Smooth muscle cell of the brain vasculature (primary cell): ENCODE measurements around the gene GAP43.

Source experiments
- DNase-seq: peaks from one replicate; pipeline ENCODE4 v3.0.0-alpha.2; 2012; ENCODE audit warnings: low read depth, low spot score

GAP43 gene, protein sequence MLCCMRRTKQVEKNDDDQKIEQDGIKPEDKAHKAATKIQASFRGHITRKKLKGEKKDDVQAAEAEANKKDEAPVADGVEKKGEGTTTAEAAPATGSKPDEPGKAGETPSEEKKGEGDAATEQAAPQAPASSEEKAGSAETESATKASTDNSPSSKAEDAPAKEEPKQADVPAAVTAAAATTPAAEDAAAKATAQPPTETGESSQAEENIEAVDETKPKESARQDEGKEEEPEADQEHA

DNA sequence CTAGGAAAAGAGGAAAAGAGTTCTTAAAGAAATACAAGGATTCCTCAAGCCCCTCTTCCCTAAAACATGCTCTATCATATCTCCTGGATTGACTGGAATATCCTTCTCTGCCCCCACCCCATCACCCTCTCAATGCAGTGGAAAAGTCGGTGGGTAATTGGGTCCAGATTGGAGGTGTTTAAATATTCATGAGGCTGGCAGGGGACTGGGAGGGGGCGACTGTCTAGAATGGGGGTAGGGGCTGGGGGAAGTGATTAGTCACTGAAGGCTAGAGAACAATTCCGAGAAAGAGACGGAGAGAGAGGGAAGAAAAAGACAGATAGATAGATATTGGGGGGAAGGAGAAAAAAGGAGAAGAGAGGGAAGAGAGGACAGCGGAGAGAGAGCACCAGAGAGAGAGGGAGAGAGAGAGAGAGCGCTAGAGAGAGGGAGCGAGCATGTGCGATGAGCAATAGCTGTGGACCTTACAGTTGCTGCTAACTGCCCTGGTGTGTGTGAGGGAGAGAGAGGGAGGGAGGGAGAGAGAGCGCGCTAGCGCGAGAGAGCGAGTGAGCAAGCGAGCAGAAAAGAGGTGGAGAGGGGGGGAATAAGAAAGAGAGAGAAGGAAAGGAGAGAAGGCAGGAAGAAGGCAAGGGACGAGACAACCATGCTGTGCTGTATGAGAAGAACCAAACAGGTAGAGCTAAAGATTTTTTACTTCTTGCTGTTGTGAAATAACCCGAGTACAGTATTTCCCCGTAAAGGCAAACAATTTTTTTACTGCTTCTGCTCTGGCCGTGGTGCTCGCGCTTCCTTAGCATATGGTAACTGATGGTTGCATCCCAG is at the start of gene GAP43:
GAP43 (plus strand) TSS at position 467 of the 825 bp plus-strand sequence; CDS start at position 647, 180 bp downstream.
- peak; percentile 28 for DNase-seq

DNA sequence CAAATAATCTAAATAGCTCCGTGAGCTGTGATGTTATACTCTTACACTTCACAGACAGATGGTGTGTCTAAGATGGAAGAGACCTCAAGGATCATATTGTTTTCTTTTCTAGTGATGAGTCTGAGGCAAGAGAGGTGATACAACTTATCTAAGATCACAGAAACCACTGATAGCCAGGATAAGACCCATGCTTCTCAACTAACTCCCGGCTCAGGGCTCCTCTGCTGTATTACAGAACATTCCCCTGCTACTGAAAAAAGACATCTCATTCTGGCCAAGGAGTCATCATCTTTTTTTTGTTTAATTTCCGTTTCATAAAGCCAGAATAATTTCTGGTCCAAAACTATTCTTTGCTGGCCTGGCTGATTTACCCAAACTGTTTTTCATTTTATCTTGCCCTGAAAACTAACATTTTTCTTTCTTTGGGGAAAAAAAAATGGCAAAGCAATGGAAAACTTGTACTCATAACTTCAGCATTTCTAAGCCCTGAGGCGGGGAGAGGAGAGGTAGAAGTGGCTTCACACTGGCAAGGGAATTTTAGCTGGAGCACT is 46.9 kb upstream of the GAP43 start:
- no peak for DNase-seq

DNA sequence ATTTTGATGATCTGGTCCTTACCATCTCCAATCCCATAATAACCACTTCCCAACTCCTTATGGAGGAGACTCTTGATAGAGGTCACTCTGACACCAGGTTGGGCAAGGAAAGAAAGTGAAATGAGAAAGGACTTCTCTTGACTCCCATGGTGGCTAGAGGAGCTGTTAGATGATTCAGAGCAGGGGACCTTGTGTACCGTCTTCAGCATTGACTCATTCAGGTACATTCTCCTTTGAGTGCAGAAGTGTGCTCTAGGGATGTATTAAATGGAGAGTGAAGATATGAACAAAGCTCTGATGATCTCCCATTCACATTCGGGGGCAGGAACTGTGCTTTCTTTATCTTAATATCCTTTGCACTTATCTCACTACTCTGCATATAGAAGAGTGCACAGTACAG is 46.3 kb upstream of the GAP43 start:
- DNase-seq = no peak

DNA sequence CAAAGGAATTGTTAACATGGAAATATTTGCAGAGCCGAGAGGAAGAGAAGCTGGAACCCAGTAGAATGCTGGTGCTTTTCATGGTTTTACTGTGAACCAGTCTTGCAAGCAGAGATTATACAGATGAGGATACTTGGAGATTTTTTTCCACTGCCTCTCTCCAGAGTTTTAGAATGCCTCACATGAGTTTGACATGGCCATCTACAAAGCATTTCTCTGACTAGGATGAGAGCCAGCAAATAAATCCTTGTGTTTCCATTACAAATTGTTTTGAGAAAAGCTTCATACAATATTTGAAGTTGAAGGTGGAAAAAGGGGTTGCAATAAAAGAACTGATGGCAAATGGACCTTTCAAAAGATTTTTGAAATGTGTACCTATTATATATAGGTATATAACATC is 45.0 kb upstream of the GAP43 start:
- no peak for DNase-seq

DNA sequence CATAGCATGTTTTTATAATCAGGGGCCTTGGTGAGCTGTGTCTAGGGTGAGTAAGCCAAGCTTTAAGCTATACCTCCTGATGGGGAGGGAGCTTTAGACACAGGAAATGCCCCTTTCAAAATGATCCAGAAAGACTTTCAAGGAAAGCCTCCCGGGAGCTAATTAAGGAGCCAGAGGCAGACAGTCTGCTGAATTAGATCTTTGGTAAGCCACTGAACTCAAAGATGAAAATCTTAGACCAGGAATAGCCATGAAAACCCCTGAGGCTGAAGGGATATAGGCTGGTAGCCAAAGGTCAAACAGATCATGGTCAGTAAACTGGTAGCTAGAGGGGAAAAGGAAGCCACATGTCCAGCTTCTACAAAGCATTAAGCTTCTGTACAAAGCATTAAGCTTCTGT is 42.7 kb upstream of the GAP43 start:
- DNase-seq = no peak

DNA sequence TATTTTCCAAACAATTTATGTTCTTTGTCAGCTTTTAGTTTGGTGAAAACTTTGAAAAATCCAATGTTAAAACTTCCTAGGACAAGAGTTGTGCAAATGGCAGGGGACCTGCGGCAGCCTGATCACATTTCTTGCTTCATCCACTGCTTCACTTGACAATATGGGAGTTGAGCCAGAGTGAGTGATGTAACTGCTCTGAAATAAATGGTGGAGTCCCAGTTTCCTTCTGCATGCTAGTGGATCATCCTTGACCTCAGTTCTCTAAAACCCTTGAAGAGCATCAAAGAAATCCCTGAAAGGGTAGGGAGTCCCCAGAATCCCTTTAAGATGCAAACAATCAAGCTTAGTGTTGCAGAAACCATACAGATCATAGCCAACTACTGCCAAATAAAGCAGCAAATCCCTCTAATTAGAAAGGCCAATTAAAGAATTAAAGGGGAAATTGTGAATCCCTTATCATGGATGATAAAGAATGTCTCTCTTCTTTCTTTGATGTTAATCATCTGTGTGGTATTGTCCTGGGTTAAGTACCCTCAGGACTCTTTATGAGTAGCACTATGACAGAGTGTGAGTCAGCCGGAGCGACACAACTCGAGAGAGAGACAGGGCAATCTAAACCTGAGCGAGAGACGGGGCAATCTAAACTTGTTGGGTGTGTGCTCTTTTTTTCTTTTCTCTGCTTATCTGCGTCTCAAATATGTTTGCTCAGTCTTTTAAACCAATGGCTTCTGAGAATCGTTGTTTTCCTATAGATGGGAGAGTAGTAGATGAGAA is 41.8 kb upstream of the GAP43 start:
- DNase-seq = no peak

DNA sequence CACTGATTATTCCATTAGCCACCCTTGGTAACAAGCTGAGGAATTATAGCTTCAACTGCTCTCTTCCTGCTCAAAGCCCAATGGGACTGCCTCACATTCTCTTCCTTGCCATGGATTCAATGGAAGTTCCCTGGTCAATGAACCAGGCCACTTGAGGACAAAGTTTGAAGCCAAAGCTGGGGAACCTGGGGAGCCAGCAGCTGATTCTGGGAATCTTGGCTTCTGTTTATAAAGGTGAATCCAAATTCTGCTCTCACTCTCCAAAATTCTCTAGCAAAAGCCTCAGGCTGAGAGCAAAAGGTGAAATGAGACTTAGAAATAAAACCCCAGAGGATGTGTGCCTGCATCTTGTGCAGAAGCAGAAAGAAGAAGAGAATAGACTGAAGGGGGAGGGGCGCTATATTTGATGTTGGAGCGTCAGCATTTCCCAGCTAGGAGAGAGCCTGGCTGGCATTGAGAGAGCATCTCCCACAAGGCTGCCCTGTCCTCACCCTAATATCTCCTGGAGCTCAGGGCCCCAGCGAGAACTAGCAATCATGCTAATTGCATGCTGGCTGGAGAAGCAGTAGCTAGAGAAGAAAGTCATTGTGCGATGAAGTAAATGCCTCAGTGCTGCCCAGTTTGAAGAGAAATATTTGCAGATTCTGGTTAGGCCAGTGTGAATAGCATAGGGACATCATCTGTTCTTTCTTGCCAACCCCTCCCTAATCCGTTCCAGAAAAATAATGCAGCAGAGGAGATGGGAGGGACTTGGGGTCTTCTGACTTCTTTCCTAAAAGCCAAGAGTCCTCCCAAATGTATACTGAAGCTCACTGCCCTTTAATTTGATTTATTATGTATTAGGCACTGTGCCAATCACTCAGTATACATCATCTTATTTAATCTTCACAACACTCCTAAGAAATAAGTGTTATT is 34.9 kb upstream of the GAP43 start:
- no peak for DNase-seq

DNA sequence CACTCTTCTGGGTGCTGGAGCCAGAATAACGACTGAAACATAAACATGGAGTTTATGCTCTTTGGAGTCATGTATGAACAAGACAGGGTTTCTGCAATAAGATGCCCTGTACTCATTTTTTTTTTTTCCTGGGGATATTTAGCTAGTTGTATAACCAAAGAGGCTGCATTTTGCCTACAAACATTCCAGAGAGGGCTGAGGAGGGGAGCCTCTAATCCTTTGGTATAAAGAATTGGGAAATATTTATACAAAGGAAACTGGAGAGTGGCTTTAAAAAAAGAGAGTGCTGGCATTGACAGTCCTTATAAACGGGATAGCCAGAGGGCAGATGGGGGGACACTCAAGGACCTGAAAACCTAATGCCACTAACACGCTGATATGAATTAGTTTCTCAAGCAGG is 32.4 kb upstream of the GAP43 start:
- DNase-seq = no peak

DNA sequence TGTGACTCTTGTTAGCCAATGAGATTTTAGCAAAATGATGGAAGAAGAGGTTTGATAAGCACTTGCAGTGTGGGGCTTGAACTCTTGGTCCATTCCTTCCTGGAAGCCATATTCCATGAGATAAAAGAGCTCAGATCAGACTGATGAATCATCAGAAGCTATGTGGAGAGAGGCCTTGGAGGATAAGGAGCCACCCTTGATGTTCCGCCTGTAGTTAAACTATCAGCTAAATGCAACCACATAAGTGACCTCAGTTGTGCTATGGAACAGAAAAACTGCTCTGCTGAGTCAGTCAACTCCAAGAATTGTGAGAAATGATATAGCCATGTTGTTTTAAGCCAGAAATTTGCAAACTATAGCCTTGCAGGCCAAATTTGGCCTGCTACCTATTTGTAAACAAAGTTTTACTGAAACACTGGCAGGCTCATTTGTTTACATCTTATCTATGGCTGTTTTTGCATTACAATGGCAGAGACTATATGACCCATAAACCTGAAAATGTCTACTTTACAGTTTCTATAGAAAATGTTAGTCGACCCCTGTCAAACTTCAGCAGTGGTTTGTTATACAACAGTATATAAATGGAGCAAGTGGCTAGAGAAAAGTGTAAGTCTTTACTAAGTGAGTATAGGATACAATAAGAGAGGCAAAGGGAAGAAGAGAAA is 27.6 kb upstream of the GAP43 start:
- DNase-seq = no peak

DNA sequence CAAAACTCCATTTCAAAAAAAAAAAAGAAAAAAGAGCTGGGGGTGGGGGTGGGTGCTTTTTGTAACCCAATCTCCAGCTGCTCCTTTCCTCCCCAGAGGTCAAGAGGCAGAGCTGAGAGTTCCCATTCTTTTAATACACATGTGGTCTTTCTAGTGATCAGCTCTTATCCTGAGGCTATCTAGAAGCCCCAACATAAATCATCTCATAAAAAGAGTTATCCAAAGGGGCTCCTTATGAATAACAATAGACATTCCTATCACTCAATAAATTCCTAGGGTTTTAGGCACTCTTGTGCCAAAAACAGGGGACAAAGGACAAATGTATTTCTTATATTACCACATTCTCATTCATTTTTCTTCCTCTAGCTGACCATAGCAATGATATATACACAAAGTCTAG is 25.1 kb upstream of the GAP43 start:
- no peak for DNase-seq

DNA sequence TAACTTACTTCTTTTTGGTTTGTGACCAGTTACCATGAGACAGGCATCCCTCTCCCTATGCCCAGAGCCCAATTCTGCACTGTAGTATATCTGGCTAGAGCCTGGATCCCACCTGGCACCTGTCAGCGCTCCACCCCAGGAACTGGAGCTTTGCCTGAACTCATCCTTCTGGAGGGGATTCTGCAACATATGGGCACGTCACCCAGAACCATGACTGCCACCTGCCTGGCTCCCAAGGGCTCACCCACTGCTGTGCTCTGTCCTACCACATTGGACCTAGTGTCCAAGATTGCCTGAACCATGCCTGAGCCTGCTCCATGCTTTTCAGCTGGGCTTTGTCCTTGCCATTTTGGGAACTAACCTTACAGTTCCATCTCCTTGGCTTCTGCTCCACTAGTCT is 21.1 kb upstream of the GAP43 start:
- no peak for DNase-seq

DNA sequence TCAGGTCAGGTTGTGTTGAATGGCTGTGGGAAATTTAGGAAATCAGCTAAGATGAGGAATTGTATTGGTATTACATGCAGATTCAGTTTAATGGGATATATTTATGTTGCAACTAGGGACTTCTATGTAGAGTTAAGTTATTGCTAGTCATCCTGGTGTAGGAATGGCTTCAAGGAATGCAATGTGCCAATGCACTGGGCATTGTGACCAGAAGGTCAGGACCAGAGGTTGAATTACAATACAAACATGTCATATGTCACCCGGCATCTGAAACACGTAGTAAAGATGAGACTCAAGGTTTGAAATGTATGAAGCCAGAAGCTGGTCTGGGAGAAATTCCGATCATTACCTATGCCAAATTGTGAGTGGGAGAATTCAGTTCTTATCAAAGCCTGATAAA is 11.7 kb upstream of the GAP43 start:
- no peak for DNase-seq

DNA sequence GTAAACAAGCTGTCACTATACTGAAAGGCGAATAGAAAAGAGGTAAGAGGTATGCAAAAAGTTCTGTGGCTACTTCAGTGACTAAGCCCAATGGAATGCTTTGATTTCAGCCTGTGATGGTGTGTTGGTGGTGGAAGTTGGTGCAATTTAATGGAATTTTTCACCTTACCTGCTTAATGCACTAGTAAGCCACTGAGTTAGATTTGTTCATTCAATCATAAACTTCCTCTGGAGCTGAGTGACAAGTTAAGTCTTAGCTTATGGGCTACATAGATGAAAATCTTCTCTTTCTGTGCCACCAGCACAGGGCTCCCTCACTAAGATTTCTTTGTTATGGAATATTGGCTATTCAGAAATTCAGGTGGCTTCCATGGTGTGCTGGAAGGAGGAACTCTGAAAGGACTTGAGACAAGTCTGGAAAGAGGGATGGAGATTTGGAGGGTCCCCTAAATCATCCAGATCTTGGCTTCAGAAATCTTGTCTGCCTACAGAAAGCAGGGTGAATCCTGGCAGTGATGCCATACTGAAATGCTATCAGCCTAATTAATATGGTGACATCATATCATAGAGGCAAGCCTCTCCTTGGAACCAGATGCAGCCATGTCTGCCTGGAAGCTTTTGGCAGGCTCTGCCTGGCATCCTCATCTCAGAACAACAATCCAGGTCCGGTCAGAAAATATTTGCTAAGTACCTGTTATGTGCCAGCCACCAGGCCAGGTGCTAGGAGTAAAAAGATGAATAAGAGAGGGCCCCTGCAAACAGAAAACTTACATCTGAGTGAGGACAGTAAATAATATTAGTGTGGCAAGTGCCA is 8.1 kb upstream of the GAP43 start:
- DNase-seq = no peak

DNA sequence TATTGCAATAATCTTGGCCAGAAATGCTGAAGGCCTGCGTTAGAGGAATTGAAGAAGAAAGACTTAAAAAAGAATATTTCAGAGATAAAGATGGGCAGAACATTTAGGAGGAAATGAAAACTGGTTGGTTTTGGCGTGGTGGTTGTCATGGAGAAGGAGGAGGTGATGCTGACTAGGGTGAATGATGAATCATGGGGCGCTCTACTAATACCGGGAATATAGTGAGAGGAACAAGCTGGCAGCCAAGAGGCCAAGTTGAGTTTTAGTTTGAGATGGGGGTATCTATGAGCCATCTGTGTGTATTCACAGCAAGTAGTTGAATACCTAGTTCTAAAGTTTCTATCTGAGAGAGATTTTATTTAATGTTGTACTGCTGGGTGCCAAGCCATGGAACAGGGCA is 6.8 kb upstream of the GAP43 start:
- DNase-seq = no peak

DNA sequence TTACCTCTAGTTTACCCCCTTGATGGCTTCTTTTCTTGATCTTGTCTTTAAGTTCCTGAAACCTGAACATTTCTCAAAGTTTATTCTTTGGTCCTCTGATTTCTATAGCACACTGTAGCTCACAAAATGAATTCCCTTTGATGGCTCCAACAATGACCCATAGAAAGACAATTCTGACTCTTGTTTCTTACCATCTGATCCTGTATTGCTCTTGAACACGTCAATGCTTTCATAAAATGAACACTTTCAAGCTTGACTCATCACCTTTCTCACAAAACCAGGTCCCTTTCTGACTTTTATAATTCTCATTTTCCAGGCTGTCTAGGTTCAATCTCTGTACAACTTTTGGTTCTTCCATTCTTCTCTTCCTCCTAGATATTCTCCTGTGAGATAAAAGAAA is 5.7 kb upstream of the GAP43 start:
- DNase-seq = no peak

DNA sequence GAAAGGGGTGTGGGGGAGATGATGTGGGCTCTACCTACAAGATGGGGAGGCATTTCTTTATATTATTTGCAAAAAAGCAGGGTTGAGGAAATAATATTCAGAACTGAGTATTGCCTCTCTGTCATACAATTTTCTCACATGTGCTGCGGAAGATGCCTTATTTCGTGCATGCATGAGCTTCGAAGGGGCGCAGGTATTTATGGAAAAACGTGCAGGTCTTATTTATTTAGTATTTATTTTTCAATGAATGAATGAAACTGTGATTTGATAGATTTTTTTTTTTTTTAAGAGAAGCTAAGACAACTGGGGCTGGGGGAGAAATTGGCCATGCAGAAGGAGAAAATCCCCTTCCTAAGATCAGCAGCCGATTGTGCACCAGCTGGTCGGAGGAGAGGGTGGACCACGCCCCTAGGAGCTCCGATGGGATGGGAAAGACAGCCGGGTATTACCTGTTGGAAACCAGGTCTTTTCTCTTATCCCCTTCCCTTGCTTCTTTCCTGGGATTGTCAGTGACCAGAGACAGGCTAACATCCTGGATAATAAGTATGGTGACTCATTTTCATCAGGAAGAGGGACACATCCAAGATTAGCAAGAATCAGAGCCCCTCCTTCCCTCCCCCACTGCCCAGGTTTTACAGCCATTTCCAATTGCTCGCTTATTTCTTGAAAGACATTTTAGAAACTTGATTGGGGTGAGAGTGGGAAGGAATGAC is 875 bp downstream of the GAP43 start:
- no peak for DNase-seq

DNA sequence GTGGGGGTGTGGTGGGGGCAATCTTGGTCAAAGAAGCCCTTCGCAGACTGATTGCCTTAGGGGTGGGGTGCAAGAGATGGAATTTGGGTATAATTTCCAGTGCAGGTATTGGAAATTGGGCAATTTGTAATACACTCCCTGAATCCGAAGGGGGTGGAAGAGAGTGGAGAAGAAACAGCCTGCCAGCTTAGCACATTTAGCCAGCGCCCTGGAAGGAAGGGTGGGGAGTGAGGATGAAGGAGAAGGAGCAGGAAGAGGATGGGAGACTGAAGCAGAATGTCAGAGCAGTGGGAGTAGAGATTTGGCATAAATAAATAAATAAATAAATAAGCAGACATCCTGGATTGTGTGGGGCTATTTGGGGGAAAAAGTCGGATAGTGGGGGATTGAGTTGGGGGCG is 1.6 kb downstream of the GAP43 start:
- no peak for DNase-seq

DNA sequence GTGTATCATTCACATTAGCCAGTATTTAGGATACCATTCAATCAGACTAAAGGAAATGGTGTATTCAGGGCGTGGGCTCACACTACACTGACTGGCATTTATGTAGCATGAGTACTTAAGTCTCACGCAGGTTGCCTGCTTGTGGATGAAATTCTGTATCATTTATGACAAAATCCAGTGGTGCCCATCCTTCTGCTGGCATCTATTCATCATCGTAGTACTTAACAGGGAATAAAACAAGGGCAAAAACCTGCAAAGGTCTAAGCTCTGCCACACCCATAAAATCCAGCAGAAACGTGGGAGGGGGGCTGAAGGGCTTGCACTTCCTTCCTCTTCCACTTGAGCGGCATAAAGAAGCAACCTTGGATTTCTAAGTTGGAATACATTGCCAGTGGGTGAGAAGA is 2.7 kb downstream of the GAP43 start:
- DNase-seq = no peak

DNA sequence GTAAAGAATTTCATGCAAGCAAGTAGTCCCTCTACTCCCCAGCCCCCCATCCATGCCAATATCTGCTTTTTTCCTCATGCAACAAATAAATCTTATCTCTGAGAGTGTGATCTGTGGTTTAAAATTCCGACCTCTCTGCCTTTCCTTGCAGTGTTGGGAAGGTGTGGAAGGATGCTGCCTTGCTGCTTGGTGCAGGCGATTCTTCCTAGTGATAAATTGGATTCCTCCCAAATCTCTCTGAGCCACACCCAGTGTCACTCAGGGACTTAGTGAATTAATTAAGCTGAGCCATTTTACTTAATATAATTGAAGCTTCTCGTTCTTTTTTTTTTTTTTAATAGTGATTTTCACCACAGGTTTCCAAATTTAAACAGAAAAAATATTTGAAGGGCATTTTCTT is 3.4 kb downstream of the GAP43 start:
- DNase-seq = no peak
